NCI-H82 (cell line): Measurements from ENCODE around the gene TMIGD3.

Experiments used
- DNase-seq: peaks from one replicate; lab custom pipeline; 2025; lab: John Stamatoyannopoulos, UW

TMIGD3 gene

DNA sequence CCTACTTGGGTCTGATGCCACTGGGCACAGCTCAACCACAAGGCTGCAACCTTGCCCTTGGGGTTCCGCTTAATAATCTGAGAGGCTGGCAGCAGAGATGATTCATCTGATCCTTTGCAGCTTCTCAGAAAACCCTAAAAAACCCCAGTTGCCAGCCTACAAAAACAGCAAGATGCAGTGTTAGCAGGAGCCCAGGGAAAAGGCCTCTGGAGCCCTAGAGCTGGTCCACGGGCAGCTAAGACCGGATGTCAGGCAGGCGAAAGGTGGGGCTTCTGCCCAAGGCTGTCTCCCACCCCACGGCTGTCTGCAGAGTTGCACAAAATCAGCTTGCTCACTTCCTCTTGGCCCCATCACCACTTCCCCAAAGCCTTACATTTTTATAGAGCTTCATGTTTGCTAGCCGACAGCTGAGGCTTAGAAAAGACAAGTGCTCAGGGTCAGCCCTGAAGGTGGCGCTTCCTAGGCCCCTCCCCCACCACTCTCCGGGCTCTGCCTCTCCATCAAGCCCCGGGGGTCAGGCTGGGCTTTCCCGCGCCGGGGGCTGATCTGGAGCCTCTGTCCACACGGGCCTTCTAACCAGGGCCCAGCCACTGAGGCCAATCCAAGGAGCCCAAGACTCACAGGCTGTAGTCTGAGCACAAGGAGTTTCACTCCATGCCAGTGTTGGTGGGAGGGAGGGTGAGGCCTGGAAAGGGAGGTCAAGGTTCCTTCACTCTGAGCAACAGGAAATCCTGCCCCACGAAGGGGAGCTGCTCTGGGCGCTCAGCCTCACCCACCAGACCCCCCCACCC is 4.2 kb upstream of the TMIGD3 start:
- peak; percentile 85 for DNase-seq

DNA sequence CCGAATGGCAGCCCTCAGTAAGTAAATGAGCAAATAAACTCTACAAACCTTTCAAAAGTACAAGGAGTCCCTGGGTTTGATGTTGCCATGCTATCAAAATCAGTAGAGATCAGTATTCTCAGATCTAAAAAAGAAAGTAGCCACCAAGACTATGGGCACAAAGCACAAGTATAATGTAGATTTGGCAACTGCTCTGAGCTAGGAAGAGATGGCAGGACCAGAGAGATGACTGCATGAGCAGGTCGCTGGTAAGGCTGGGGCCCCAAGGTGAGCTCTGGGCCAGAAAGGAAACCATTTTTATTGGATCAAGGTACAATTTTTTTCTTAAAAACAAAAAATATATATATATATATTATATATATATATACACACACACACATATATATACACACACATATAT is 3.1 kb upstream of the TMIGD3 start:
- DNase-seq, result no peak

DNA sequence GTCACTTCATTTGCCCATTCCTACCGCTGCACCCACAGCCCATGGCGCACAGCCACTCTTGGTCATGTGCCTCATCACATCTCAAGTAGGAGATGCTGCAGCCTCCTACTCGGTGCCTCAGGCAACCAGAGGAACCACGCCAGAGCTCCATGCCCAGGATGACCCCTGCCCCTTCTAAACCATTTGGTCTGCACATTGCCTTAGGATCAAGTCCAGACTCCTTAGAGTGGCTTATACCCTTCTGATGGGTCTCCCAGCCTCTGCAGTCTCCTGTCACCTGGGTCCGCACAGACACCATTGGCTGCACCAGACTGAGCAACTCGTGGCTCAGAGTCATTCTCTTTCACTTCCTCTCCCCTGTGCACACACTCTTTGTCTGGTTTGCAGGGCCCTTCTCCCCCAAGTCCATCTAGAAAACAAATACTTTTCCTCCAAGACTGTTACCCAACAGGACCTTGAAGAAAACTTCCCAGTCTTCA is 2.2 kb upstream of the TMIGD3 start:
- no peak for DNase-seq

DNA sequence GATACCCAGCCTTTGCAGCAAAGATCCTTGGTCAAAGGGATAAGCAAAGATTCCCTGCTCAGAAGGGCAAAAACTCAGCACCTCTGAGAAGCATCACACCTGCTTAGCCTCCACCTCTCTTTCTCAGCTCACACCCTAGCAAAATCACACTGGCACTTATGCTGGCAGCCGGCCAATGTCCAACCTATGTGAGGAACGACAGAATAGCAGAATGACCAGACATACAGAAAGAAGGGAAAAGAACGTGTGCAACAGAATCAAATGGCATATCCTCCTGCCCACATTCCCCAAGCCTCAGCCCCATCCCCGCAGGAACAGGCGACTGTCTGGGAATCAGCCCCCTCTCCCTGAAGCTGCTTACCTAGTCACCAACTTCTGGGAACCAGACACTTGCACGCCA is 664 bp upstream of the TMIGD3 start:
- no peak for DNase-seq

DNA sequence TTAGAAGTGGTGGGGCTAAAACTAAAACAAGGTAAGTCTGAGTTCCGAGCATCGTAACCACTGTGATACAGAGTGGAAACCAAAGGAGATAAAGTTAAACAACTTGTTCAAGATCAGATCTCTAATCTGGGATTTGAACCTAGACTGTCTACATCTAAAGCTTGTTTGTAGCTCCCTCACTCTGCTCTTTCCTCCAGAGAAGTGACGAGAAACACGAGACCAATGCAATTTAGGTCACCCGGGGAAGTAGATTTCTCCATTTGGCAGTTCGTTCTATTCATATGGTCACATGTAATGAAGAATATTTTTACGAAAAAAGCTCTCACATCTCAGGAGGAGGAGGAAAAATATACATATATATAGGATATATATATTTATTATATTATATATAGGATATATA is 1.8 kb downstream of the TMIGD3 start:
- no peak for DNase-seq

DNA sequence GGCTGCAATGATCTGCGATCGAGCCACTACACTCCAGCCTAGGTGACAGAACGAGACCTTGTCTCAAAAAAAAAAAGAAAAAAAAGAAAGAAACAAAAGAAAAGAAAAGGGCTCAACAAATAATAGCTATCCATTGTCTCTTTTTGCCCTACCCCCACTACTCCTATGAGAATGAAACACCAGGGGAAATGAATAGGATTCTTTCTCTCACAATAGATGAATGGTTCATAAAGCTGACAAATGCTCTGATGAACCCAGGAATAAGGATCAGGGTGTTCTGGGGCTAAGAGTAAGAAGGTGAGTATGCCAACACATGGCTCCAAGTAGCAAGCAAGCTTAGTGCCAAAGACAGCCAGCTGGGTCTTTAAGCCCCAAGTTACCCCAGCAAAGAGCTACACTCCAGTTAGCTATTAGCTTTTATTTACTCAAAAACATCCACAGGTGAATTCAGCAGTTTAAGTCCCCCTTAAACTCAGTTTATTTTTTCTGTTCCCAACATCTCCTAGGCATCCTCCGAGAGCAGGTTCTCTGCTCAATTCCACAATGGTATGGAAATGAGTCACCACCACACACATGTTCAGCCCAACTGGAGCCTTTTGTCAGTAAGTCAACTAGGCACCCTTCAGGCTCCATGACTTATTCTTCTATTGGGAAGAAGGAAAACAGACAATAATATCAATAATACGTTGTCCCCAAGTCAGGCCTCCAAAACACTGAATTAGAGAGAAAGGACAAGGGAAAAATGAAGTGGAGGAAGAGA is 4.2 kb downstream of the TMIGD3 start:
- no peak for DNase-seq

DNA sequence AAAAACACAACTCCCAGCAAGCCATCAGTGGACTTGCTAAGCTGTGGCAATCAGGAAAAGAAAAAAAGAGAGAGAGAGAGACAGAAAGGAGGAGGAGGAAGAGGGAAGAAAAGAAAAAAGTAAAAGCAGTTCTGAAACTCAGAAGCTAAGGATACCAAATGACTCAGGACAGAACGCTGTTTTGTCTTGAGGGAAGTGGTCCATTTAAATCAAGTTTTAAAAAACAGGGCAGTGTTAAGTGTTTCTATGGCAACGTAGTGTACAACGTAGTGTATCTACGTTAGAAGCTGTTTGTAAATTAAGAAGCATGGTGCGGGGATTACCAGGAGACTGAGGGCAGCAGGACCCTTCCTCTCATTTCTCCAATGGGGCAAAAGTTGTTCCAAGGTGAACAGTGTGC is 5.8 kb downstream of the TMIGD3 start:
- DNase-seq, result peak; percentile 52

DNA sequence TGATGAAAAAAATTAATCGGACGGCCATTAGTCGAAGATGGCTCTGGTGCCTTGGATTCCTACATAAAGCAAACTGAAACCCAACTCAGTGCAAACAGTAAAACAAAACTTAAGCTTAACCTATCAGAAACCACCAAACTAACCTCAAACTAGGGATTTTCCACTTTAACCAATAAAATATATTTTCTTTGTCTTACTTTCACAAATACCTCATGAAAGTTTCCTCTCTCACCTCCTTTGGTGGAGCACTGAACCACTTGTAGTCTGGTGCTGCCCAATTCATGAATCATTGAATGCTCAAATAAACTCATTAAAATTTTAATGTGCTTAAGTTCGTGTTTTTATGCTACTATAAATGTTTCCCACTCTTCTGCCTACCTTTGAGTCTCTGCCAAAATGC is 7.0 kb downstream of the TMIGD3 start:
- no peak for DNase-seq

DNA sequence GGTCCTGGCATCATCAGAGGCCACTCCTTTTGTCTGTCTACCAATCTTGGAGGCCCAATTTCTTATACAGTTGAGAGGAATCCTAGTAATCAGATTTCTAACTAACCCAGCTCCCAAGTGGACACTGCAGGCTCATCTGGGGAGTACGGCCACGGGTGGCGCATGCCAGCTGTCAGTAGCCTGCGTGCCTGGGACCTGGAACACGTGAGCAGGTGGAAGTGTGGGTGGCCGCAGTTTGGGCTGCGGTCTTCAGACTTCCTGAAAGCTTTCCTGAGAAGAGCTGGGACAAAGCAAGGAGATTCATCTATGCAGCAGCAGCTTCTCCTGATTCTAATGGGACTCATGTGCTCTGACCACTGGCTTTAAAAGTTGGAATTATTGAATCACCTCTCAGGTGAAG is 12.4 kb downstream of the TMIGD3 start:
- no peak for DNase-seq

DNA sequence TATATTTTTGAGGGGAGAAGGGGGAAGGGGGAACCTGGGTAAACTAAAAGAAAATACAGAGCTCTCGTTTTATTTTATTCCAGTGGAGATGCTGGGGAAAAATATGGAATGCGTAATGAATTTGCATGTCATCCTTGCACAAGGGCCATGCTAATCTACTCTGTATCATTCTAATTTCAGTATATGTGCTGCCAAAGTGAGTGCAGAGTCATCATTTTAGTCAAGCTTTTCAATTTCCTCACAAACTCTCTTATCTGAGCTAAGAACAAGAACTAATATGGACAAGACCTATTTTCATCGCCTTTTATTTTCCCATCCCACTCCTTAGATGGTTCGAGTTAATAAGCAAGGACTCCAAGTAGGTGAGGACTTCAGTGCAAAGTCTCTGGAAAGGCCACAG is 13.2 kb downstream of the TMIGD3 start:
- no peak for DNase-seq

DNA sequence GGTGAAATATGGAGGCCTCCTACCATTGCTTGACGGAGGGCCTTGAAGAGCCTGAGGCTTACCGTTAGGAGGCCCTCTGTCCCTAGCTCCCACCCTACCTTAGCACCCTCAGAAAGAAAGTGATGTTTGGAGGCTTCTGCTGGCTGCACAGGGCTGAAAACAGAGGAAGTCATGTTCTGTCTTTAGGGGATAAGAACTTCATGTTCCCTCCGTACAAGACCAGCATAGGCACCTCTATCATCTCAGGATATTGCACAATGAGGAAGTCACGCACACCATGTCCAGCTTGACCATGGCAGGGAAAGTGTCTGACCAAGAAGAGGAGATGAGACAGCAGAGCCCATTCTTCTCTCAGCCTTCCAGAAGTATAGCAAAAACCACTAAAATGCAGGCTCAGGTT is 13.8 kb downstream of the TMIGD3 start:
- no peak for DNase-seq

DNA sequence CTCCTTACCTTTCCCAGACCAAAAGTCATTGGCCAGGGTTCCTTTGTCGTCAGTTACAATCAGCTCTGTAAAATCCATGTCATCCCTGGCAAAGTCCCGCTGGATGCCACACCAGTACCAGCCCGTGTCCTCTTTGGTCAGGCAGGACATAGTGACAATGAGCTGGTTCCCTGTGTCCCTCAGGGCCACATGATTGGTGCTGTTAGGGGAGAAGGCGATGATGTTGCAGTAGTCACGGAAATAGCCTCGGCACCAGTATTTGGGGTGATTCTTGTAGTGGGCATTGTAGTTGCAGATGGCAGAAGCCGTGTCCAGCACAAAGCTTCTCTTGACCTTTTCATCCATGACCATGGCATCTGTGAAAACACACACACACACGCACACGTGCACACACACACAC is 14.8 kb downstream of the TMIGD3 start:
- no peak for DNase-seq

DNA sequence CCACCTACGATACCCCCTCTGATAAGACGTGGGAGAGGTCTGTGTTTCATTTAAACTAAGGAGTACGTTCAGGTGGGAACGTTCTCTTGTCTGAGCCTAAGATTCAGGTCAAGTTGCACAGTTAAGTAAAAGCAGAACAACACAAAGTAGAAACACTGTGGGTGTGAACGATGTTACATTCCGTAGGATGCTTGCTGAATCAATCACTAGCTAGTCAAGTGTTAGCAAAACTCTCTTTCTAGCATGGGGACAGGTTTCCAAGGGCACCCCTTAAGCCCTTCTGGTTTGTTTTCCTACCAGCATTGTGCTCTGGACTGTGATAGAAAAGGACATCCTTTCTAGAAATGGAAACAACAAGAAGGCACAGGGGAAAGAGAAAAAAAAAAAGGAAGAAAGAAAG is 16.3 kb downstream of the TMIGD3 start:
- DNase-seq, result no peak

DNA sequence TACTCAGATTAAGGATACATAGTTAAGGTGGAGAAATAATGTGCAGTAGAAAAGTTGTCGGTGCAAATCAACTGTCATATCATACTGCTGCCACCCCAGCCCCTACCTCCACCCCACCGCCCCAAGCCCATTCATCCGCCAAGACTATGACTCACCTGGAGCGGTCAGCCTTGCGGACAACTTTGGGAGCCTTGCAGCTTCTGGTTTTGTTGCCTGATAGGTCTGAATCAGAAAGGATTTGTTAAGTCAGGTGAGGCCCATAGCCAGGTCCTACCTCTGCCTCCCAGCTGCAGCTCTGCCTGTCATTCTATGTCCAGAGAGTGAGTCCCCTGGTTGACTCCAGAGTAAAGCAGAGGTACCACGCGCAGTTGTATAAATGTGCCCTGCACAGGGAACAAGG is 17.0 kb downstream of the TMIGD3 start:
- no peak for DNase-seq

DNA sequence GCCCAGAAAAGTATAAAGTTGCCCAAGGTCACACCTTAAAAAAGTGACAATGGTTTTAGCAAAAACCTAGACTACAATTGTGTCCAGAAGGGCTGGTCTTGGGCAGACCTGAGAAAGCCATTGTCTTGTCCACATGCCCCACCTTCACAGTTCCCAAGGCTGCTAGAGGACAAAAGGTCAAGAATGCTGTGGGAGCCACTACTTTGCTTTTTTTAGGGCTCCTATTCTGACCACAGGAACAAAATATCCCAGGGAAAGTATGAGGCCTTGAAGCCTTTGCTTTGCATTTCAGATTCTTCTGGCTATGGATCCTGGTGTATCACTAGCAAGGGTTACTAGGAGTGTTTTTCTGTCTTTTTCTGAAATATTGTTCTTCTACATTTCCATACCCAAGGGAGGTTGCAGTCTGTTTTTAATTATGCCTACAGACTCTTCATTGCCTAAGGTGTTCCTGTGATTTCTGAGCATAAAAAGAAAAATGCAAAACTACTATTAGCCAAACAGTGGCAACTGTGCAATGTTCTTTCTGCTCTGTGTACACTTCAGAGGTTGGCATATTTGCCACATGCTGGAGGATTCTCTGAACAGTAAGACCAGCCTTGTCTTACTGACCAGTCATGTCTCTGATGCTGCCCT is 18.9 kb downstream of the TMIGD3 start:
- no peak for DNase-seq

DNA sequence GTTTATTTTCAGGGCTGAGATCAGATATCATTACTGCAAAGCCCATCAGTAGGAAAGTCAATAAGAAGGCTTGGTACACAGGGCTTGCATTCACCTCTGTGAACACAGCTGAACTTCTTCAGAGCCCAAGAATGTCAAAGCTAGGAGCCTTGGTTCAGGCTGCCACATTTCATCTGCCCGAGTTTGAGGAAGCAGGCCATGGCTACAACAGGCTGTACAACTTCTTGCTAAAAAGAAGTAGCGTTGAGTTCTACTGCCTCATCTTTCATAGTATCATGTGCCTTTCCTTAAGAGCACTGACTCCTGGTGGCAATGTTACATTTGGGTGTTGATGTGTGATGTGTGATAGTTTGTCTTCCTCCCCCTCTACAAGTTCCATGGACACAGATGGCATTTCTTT is 19.6 kb downstream of the TMIGD3 start:
- no peak for DNase-seq

DNA sequence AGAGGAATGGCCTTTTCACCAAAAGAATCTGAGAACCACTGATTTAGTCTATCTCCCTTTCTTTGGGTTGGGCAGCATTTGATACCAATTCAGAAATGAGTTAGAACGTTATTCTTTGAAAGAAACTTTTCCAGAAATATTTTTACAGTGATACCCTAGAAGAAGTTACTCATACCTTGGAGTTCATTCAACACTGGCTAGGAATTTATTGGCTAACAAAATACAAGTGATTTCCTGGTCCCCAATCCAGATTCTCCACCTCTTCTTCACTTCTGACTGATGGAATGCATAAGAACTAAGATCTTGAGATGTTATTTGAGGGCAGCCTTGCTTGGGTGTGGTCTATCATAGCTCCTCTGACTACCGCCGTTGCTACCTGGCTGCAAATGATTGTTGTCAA is 20.3 kb downstream of the TMIGD3 start:
- DNase-seq, result no peak

DNA sequence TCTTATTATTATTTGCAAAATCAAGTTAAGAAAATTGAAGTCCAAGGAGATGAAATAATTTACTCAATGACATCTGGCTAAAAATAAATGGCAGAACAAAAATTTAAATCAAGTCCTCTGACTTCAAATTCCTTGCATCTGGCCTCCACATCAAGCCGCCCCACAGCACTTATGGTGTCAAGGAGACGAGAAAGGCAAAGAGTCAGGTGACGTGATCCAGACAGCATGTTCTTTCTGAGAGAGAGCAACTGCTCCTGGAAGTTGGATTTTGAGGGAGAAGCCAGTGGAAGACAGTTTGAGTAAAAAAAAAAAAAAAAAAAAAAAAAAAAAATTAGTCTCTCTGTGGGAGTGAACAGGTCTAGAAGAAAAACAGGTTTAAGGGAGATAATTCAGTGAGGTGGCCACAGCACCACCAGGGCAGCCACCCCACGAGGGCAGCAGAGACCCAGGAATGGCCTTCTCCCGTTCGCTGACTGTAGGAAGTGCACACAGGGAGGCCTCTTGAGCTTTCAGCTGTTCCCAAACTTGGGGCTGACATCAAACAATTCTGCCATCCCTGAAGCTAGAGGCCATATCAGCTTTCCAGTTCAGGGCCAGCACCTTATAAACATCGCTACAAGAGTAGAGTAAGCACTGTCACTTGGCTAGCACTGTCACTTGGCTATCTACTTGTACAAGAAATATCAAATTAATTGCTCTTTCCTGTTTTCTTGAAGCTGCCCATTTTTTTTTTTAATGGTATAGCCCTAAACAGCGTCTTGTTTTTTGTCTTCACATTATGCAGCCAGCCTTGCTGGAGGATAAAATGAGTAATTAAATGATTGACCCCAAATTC is 21.8 kb downstream of the TMIGD3 start:
- DNase-seq, result peak; percentile 71

DNA sequence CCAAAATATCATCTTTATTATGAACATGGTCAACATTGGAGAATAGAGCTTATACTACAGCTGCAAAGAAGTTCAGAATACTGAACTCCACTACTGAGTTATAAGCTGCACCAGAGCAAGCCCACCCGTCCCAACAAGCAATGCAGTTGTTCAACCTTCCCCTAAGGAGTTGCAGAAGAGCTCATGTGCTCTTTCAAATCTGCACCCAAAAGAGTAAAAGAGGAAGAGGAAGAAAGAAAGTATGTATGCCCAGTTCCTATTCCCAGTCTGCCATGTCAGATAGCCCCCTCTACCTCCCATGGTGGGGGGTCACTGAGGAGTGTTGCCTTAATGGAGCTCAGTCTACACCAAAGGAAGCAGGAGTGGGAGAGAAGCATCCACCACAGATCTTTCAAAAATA is 22.8 kb downstream of the TMIGD3 start:
- DNase-seq, result no peak

DNA sequence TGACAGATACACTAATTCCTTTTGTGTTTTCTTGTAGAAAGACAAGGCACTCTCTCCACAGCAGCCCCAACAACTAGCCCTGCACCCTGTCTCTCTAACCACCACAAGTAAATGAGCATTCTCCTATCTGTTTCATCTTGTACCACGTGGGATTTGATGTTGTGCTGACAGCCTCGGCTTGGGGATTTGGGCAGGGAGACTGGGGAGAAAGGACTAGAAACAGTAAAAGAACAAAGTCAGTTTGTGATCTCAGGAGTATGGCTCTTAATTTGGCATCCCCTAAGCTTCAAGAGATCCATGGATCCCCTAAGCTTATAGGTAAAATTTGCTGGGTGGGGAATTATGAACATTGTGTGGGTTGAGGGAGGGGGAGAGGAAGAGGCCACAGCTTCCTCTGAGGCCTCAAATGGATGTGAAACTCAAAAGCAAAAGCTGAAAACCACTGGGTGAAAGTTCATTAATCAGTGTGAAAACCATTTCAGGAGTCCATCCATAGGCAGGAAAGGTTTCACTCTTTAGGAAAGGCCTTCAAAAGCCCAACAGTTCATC is 26.6 kb downstream of the TMIGD3 start:
- no peak for DNase-seq

DNA sequence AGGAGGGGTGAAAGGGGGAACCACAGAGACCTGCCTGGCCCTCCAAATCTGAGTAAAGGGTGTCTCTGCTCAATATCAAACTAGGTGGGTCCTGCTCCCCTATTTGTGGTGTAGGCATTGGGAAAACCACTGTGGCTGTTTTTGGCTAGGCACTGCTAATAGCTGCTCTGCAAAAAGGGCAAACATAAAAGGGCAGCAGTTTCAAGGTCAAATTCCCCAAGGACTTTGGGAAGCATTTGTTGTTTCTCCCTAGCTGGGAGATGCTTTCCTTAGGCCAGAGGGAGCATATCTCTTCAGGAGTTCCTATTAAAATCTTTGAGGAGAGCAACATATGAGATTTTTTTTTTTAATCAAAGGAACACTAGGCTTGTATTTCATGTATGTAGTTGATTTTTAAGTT is 27.2 kb downstream of the TMIGD3 start:
- DNase-seq, result no peak

DNA sequence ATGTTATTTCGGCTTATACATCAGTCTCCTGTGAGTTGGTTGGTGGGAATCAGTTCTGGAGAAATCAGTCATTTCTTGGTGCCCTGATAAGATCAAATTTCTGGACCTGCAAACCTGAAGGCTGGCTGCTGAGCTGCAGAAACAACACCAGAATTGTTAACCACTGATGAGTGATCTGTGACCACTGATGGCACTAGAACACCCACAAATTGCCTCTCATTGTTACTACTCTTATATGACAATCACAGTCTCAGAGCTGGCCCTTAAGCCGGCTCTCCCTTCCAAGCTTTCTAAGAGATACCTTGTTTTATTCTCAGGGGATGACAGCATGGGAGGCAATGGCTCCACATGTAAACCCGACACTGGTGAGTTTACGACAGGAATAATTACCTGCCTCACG is 27.7 kb downstream of the TMIGD3 start:
- no peak for DNase-seq
